NCI-H1105 (cell line): ENCODE data around the gene NUDT14.
A peak's percentile ranks its signal among the peaks of the same experiment; 100 is the strongest.

Experiments
- DNase-seq: peaks from one replicate; lab custom pipeline; 2025; lab: John Stamatoyannopoulos, UW

The NUDT14 gene

DNA sequence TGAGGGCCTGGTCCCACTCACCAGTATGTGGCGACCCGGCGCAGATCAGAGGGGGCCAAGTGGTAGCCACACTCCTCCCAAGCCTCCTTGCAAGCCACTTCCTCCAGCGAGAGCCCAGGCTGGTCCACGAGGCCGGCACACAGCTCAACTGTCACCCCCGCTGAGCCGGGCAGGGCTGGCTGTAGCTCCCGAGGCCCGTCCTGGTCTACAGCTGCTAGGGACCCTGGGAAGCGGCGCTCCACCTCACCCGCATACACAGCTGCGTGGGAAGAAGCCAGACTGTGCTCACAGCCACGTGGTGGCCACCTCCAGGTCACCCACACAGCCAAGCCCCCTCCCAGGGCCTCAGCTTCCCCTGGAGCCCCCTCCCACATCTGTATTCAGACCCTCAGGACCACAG lies 4.6 kb downstream of the NUDT14 start:
- no peak for DNase-seq

DNA sequence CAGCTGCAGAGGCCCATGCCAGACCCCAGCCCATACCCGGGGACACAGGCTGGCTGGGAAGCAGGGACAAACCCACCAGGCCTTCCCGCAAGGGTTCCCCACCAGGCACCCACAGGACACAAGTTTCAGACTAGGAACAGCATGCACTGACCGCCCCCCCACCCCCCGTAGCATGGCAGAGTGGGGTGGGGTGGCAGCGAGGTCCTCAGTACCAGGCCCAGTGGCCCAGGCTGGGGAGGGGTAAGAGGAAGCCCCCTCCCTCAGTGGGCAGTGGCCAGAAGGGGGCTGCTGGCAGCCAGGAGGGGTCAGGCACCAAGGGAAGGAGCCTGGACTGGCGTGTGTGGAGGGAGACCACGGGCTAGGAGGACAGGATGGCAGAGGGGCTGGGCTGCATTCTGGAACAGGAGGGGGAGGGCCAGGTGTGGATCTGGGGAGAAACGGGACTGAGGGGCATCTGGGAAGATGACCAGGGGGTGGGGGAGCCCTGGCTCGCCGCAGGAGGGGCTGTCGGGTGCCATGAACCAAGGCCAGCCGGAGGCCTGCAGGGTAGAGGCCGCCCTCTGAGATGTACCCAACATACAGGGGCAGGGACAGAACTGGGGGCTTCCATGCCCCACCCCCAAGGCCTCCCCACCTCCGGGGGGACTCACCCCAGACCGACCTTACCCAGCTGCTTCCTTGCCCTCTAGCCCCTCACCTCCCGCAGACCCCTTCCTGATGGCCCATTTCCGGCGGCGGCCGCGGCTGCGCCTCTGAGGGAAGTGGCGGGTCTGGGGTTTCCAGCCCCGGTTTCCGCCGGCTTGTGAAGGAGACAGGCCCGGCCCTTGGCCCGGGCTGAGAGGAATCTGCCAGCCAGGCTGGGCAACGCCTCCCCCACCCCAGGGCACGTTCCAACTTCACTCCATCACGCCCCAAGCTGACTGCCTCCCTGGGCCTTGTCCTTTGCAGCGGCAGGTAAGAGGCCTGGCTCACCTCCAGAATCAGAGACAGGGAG lies 6.9 kb downstream of the NUDT14 start:
- no peak for DNase-seq

DNA sequence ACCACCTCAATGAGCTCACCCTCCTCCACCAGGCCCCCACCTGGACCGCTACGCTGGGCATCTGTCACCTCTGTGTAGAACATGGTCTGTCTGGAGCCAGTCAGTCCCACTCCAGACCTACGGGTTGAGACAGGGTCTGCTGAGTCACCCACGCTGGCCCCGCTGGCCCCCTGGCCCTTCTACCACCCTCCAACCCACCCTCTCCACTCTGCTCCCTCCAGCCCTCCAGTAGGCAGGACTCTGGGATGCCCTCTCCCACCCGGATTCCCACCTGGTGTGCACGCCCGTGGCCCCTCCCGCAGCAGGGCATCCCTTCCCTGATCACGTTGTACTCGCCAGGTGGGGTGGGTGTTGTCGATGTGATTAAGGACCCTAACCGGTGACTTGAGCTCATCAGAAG lies 8.0 kb downstream of the NUDT14 start:
- DNase-seq: no peak

DNA sequence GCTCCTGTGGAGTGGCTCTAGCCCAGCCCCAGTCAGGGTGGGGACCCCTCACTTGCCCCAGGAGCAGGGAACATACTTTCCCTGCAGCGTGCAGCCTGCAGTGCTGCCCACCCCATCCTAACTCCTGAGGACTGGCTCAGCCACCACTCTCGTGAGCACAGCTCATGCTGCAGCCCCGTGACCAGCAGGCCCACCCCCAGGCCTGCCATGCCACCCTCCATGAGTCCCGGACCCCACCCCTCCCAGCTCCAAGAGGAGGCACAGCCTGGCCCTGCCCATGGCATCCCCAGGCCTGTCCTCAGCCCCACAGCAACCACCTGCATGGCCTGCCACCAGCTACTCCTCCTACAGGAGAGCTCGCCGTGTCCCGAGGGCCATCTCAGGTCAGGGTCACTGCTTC lies 8.6 kb downstream of the NUDT14 start:
- DNase-seq: no peak

DNA sequence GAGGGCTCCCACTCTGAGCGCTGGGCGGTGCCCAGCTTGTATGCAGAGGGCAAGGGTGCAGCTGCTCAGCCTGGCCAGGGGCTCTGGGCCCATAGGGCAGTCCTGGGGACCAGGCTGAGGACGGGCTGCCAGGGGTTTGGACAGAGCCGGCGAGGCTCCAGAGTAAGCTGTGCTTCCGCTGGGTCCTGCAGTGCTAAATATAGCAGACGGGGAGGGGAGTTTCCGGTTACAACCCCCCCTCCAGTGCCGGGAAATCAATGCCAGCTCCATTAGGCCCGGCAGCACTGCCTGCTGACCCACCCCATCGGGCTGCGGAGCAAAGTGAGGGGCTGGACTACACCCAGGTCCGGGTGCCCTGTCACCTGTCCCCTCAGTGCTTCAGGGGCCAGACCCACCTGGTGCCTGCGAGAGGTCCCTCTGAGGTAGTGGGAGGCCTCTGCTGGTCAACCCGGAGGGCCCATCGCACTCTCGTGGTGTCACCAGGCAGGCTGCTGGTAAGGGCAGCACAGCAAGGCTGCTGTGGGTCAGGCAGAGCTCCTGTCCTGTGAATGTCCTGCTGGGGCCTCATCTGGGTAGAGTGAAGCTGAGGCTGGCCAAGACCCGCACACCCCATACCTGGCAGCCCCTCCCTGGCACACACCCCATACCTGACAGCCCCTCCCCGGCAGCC lies 10.0 kb downstream of the NUDT14 start:
- DNase-seq: no peak

DNA sequence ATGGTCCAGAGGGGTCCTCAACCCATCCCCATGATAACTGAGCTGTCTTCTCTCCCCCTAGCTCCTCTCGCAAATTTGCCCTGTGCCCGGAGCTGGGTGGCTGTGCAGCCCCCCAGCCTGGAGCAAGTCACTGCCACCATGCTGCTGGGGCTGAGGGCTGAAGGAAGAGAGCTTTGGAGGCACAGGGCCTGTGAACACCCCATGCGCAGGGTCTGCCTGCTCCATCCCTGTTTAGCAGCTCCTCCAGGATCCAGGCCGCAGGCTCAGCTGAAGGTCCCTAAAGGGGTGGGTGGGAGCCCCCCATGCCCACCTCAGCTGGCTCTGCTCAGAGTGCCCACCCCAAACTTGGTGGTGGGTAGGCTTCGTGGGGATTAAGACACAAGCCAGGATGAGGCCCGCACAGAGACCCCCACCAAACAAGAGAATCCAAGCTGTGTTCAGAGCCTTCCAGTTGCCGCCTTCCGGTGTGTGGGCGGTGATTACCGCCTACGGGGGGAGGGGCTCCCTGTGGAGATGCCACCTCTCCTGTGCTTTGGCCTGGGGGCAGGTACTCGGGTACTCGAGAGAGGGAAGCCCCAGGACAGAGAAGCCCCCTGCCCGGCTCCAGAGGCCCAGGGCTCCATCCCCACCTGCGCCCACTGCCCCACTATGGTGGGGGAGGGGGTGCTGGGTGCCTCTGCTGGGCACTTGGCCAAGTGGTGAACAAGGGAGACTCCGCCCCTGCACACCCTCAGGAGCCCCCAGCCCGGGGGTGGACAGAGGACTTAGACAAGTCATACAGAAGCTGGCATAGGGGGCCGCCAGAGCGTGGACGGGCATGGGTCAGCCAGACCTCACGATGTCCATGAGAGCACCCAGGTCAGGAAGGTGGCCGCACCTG lies 11.1 kb downstream of the NUDT14 start:
- no peak for DNase-seq

DNA sequence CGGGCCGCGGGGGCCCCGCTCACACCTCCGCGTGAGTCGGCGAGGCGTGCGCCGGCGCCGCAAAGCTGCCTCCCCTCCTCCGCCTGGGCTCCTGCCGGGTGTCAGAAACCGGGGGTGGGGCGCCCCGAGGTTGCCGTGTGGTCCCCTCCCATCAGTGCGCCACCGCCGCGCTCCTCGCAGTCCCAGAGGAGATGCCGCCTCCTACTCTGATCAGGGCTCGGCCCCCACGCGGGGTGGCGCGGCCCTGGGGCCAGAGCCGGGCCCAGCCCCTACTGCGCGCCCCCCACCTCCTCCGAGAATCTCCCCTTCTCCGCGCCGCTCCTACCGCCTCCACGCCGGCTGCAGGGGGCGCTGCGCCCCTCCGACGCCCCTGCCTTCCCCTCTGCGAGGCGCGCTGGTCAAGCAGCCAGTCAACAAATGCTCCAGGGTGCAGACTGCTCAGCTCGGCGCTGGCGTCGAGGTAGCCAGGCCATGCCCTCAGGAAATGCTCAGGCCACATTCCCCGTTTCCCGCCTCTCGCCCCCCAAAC lies 12.1 kb downstream of the NUDT14 start:
- no peak for DNase-seq

DNA sequence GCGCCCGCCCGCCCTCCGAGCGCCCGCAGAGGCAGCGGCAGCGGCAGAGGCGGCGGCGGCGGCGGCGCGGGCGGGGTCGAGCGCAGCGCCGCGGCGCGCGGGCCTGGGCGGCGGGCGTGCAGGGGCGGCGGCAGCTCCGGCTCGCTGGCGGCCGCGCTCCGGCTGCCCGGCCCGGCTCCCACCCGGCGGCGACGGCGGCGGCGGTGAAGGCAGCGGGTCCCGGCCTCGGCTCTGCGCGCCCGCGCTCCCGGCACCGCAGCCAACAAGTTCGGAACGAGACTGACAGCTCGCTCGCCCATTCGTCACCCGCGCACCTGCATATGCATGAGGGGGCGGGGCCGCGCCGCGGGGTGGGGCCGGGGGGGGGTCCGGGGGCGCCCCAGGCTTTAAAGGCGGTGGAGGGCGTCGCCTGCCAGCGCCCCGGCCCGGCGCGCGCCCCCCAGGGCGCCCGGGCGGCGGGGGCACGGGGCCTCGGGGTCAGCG lies 12.6 kb downstream of the NUDT14 start, which contains the start of gene JAG2:
Gene JAG2 (minus strand): TSS at position 281 of the 483 bp plus-strand sequence. CDS start 356 bp downstream, outside the sequence.
- DNase-seq: peak; percentile 55

DNA sequence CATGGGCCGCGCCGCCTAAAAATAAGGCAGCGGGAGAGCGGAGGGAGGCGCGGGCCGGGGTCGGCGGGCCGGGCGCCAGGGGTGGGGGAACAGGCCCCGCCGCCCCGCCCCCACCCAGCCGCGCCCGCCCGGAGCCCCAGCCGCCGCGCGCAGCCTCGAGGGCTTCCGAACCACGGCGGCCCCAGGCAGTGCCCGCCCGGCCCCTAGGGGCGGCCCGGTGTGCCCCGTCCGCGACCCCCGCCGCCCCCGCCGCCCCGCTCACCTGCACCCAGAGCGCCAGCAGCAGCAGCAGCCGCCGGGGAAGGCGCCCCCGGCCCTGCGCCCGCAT lies 13.1 kb downstream of the NUDT14 start:
- no peak for DNase-seq

DNA sequence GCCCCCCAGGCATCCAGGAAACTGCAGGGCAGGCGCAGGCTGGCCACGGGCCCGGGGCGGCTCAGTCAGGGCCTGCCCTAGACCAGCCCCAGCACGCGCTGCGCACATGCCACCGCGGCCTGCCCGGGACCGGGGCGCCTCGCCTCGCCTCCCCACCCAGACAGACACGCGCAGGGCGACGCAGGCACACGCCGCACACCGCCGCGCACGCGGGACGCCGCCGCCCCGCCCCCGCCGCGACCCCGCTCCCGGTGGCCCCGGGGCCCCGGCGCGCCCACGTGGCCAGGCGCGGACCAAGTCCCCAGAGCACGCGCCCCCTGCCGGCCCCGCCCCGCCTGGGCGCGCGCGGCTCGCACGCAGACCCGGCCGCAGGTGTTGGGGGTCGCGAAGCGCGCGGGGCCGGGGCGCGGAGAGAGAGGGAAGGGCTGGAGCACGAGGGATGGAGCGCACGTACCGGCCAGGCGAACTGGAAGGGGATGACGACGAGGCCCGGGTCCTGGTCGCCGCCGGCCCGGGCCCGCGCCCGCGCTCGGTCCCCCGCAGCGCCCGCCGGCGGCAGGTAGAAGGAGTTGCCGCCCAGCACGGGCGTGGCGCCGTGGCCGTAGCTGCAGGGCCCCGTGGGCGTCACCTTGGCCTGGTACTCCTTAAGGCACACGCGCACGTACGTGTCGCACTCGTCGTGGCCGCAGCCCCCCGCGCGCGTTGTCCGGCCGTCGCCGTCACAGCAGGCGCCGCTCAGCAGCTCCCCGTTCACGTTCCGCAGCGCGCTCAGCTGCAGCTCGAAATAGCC lies 13.6 kb downstream of the NUDT14 start:
- no peak for DNase-seq

DNA sequence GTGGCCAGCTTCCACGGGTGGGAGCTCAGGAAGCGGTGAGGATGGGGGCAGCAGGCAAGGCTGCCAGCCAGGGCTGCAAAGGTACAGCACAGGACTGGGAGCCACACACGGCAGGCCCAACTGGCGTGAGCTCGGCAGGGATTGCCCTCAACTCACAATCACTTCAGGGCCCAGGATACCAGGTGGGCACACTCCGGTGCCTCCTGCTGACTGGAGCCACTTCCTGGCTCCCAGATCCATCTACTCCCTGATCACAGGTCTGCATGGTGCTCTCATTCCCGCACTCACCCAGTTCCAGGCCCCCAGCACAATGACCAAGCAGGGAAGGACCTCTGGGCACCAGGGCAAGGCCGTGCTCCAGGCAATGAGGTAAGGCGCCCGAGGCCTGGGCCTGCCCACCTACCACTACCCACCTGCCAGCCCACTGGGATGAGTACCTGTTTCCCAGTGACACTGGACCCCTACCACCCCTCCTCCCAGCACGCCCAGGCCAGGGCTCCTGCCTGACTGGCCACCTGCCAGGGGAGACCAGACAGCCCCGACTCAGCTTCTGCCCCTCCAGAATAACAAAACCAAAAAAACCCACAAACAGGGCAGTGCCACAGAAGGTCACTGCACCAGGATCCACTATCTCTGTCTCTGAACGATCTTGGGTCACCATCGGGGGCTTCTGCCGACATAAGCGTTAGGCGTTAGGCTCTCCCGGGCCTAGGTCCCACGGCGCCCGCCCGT lies 14.4 kb downstream of the NUDT14 start:
- peak; percentile 39 for DNase-seq

DNA sequence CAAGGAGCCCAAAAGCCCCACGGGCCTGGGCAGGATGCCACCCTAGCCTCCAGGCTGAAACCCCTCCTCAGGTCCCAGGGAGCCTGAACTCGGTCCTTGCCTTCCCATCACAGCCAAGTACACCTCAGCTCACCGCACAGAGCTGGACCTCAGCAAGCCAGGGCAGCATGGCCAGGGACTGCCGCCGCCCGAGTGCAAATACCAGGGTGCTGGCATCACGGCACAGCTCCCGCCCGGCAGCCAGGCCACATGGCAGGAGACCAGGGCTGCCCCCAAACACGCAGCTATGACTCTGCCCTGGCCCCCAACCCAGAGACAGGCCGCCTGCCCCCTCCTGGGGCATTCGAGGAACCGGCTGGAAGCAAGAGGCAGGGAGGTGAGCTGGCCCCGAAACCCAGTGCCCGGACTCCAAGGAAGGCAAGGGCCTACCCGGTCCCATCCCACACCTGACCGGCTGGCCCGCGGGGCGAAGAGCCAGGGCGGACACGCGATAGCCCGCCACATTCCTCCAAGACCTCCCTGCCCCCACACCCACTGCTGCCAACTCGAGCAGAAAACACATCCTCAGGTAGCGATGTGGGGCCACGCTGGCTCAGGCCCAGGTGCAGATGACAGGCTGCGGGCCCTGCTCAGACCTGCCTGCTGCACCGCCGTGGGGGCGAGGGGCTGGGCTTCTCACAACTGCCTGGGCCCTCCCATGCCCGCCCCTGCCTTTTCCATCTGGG lies 15.2 kb downstream of the NUDT14 start:
- DNase-seq: peak; percentile 69

DNA sequence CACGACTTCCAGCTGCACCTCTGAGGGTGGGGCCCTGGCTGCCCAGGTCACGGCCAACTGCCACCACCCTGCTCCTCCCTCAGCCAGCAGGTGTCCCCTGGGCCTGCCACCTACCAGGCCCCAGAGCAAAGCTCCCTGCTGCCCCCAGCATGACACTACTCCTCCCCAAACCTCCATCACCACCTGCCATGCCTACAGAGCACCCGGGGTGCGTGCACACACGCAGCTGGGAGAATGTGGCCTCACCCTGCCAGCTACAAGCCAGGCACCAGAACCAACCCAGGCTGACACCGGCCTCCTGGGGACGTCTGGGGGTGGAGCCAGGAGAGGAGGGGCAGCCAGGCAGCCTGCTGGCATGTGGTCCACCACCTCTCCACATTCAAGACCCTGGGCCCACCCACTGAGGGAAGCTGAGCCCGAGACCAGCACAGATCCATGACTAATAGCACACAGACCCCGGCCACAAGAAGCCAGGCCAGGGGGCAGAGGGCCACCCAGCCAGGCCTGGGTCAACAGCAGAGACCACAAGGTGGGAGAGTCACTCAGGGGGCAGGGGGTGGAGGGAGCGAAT lies 15.9 kb downstream of the NUDT14 start:
- peak; percentile 35 for DNase-seq

DNA sequence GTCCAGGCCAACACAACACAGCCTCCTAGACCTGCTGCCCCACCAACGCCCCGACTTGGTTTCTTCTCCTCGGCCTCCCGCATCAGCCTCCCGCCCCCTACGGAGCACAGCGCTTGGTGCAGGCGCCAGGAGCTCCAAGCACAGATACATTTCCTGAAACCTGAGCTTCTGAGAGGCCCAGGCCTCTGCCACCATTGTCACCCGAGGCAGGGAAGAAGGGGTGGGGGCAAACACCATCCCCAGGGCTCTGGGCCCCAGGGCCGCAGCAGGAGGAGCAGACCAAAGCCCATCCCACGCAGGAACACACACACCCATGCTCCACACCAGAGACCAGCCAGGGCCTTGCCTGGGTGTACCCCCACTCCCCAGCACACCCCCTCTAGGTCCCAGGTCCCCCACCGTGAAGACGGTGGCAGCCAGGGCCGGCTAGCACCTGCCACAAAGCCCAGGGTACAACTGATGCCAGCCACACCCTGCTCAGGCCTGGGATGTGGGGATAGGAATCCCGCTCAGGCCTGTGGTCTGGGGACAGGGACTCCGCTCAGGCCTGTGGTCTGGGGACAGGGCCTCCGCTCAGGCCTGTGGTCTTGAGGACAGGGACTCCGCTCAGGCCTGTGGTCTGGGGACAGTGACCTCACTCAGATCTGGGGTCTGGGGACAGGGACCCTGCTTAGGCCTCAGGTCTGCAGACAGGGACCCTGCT lies 17.9 kb downstream of the NUDT14 start:
- no peak for DNase-seq

DNA sequence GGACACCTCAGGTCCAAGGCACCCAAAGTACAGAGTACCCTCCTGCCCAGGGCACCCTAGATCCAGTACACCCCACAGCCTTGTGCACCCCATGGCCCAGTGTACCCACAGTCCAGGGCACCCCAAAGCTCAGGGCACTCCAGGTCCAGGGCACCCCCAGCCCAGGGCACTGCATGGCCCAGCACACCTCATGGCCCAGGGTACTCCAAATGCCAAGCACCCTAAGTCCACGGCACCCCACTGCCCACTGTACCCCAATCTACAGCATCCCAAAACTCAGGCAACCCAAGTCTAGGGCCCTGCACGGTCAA lies 18.5 kb downstream of the NUDT14 start:
- DNase-seq: no peak

DNA sequence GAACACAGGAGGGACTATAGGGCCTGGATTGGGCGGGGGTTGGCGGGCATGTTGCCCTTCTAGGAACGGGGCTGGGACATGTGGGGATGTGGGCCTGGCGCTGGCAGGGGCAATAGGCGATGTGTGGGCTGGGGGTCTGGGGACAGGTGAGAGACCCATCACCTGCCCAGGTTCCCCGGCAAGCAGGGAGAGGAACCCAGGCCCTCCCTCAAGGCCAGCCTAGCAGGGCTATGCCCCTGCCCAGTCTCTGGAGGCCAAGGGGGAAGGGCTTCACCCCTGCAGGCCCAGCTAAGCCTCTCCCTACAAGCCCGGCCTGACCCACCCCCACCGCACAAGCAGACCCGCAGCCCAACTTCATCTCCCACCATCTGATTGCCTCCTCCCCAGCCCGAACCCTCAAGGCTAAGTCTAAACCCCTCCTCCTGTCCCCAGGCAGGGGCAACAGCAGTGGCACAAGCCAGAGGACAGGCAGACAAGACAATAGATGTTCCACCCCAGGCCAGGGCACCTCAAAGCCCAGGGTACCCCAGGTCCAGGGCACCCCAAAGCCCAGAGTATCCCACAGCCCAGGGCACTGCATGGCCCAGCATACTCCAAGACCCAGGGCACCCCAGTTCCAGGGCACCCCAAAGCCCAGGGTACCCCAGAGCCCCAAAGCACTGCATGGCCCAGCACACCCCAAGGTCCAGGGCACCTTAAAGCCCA lies 19.0 kb downstream of the NUDT14 start:
- DNase-seq: no peak

DNA sequence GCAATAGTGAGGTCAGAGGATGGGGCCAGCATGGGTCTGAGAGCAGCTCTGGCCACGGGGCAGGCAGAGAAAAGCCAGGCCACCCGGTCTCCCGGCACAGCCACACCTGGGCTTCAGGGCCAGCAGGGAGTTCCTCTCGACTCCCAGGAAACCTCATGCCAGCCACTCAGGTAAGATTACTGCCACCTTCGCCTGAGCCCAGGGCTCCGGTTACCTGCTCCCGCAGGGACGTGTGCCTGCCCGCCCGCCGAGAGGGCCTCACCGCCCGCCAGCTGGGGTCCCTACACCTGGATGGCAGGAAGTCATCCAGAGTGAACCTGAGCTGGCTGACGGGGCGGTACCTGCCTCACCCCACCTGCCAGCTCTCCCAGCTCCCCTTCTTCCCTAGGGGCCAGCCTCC lies 19.8 kb downstream of the NUDT14 start:
- DNase-seq: peak; percentile 90

DNA sequence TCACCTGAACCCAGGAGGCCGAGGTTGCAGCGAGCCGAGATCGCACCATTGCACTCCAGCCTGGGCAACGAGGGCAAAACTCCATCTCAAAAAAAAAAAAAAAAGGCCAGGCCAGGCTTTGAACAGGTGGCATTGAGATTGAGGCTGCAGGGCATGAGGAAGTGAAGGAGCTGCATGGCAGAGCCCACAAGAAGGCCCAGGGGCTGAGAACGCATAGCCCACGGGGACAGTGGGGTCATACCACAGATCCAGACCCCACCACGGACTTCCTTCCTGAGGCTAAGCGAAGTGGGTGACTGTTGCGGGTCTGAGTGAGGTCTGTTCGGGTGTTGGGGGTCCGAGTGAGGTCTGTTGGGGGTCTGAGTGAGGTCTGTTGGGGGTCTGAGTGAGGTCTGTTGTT lies 20.3 kb downstream of the NUDT14 start:
- no peak for DNase-seq
